SK-N-SH treated with all-trans-retinoic acid at 6 μM for 48 hours (cell line): ENCODE results near the gene ERV3-1.
"Not testable (repeated sequence)": the region's sequence is repeated elsewhere in the genome, so short reads cannot be mapped to it uniquely, and the experiment has no call there.

Experiments
- TOX ChIP-seq: fragments of 250-450 bp; sonication (Bioruptor Pico); IDR thresholded peaks from 2 replicates; pipeline ENCODE4 v1.8.0; 2021; ENCODE audit warnings: mild to moderate bottlenecking, moderate library complexity, borderline replicate concordance
- TF ChIP-seq, protein P1 (sequence below): fragments of 250-450 bp; sonication (Bioruptor Pico); IDR thresholded peaks from 2 replicates; pipeline ENCODE4 v1.8.0; 2020; ENCODE audit warnings: mild to moderate bottlenecking, moderate library complexity, borderline replicate concordance
- TF ChIP-seq, protein P2 (sequence below): fragments of 250-450 bp; sonication (Bioruptor Pico); IDR thresholded peaks from 2 replicates; pipeline ENCODE4 v1.5.1; 2021; ENCODE audit warnings: mild to moderate bottlenecking, moderate library complexity

DNA sequence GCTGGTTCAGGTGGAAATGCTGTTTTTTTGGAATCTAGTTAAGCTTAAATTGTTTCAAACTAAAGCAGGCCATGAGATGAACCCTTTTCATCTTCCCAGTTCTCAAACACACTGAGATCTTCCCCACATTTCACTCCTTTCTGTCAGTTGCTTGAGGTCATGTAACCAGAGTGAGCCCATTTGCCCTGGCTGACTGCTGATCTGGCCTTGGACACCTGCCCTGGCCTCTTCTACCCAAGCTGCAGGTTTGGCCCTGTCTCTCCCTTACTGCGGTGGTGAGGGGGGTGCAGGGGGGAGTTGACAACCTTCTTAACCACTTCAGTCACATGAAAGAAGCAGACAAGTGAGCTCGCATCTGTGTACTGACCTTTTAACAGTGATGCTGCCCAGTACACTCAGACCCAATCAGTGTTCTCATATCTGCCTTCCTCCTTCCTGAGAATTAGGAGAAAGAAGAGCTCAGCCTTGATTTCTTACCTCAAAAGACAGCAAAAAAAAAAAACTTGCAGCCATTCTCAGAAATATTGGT is 48.0 kb upstream of the ERV3-1 start:
- TF ChIP-seq, protein P1, sequence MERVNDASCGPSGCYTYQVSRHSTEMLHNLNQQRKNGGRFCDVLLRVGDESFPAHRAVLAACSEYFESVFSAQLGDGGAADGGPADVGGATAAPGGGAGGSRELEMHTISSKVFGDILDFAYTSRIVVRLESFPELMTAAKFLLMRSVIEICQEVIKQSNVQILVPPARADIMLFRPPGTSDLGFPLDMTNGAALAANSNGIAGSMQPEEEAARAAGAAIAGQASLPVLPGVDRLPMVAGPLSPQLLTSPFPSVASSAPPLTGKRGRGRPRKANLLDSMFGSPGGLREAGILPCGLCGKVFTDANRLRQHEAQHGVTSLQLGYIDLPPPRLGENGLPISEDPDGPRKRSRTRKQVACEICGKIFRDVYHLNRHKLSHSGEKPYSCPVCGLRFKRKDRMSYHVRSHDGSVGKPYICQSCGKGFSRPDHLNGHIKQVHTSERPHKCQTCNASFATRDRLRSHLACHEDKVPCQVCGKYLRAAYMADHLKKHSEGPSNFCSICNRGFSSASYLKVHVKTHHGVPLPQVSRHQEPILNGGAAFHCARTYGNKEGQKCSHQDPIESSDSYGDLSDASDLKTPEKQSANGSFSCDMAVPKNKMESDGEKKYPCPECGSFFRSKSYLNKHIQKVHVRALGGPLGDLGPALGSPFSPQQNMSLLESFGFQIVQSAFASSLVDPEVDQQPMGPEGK: not testable (repeated sequence)
- TF ChIP-seq TOX: not testable (repeated sequence)
- TF ChIP-seq, protein P2, sequence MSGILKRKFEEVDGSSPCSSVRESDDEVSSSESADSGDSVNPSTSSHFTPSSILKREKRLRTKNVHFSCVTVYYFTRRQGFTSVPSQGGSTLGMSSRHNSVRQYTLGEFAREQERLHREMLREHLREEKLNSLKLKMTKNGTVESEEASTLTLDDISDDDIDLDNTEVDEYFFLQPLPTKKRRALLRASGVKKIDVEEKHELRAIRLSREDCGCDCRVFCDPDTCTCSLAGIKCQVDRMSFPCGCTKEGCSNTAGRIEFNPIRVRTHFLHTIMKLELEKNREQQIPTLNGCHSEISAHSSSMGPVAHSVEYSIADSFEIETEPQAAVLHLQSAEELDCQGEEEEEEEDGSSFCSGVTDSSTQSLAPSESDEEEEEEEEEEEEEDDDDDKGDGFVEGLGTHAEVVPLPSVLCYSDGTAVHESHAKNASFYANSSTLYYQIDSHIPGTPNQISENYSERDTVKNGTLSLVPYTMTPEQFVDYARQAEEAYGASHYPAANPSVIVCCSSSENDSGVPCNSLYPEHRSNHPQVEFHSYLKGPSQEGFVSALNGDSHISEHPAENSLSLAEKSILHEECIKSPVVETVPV (CRISPR knock-in tag): not testable (repeated sequence)
